GM13977 (cell line): ENCODE data around the gene GARIN3.

Experiments
- DNase-seq: peaks from one replicate; pipeline ENCODE4 v3.0.0; 2012; ENCODE audit warnings: low spot score
- CTCF ChIP-seq: IDR thresholded peaks from 2 replicates; pipeline ENCODE4 v1.5.1; 2012; ENCODE audit warnings: mild to moderate bottlenecking, control low read depth; ENCODE audit not compliant: insufficient read depth; ENCODE audit errors: extremely low read depth, missing control alignments
- in situ Hi-C: fragments of 300-500 bp; cut with MboI; formaldehyde crosslinking; loops from one replicate; pipeline ENCODE4 v1.12.0; 2022; ENCODE audit warnings: low sequenced_read_pairs, low pct_unique_long_range_greater_than_20kb, mixed read lengths, inconsistent platforms; ENCODE audit not compliant: unreplicated experiment

The GARIN3 gene

DNA sequence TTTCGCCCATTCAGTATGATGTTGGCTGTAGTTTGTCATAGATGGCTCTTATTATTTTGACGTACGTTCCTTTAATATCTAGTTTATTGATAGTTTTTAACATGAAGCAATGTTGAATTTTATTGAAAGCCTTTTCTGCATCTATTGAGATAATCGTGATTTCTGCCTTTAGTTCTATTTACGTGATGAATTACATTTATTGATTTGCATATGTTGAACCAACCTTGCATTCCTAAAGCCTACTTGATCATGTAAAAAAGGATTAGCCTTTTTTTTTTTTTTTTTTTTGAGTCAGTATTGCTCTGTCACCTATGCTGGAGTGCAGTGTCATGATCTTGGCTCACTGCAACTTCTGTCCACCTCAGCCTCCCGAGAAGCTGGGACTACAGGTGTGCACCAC is 39.6 kb upstream of the GARIN3 start:
- TF ChIP-seq CTCF, result no peak
- DNase-seq, result no peak
- in situ Hi-C loops, result no loop called here

DNA sequence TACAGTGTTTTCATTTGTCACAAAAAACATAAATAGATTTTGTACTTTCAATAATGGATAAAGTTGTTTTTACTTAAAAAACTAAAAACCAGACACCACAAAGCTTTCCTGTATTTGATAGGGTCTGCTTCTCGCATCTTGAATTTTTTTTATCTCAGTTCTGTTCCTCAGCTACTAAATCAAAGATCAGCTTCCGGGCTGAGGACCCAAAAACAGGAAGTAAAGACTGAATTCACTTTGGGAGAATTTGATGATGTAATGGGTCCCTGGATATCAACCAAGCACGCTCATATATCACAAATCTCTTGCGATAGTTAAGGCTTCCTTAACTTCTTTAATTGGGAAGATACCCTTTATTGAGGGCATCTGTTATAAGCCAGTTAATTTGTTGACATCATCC is 38.7 kb upstream of the GARIN3 start:
- no peak for DNase-seq
- in situ Hi-C loops, result no loop called here

DNA sequence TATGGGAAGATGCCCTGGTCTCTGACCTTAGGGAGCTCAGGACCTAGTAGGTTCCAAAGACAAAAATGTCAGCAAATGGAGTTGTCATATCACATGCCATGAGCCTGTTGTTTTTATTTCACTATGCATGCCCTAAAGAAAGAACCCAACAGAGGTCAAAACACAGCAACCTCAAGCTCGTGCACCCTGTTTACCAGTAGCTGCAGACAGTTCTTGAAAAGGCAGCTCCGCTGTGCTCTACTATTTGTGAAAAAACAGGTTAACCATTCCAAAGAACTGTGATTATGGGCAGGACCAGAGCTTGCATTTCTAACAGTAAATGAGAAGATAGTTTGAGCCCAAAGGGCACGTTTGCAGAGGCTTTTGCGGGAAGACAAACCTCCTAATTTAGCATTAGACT is 37.4 kb upstream of the GARIN3 start:
- no peak for DNase-seq
- no peak for TF ChIP-seq CTCF
- in situ Hi-C loops, result no loop called here

More for the DNA sequence above, 38.7 kb upstream of the GARIN3 start:
- TF ChIP-seq CTCF, result no peak

GRCh38 chr5:157201857-157202256 is 35.8 kb upstream of the GARIN3 start:
- DNase-seq, result no peak
- no peak for TF ChIP-seq CTCF
- in situ Hi-C loops, result no loop called here

GRCh38 chr5:157198277-157198986 is 32.4 kb upstream of the GARIN3 start:
- TF ChIP-seq CTCF, result no peak
- in situ Hi-C loops, result no loop called here
- DNase-seq, result no peak

DNA sequence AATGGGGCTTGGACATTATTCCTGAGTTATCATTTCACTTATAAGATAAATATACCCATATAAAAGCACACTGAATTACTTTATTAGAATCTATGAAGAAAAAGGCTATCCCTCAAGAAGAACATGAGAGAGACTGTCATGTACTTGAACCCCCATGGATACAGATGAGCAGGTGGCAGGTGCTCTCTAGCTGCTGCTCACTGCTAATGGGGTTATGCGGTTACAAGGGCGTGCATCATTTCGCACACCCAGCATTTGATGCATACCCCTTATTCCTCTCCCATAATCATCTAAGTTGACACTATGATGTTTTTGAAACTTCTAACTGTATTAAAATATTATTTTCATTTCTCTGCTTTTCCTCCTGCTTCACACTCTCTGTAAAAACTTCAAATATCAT is 31.0 kb upstream of the GARIN3 start:
- DNase-seq, result no peak
- in situ Hi-C loops, result no loop called here
- TF ChIP-seq CTCF, result no peak
